WTC11 (cell line): ENCODE measurements around the gene C1QC.

ENCODE experiments used
- AFF4 ChIP-seq: sonication (generic); formaldehyde crosslinking; IDR thresholded peaks from 2 replicates; pipeline ENCODE4 v1.8.1; 2023; ENCODE audit warnings: mild to moderate bottlenecking, missing genetic modification reagents, borderline replicate concordance
- ATF3 ChIP-seq: sonication (generic); formaldehyde crosslinking; conservative IDR thresholded peaks from 2 replicates; pipeline ENCODE4 v1.8.1; 2022; ENCODE audit warnings: mild to moderate bottlenecking, missing genetic modification reagents
- JUN ChIP-seq: sonication (generic); formaldehyde crosslinking; IDR thresholded peaks from 2 replicates; pipeline ENCODE4 v1.8.0; 2023; ENCODE audit warnings: mild to moderate bottlenecking, missing genetic modification reagents
- SP1 ChIP-seq: sonication (generic); formaldehyde crosslinking; conservative IDR thresholded peaks from 2 replicates; pipeline ENCODE4 v1.8.1; 2022; ENCODE audit warnings: missing genetic modification reagents
- ZNF121 ChIP-seq: sonication (generic); formaldehyde crosslinking; IDR thresholded peaks from 2 replicates; pipeline ENCODE4 v1.8.0; 2023; ENCODE audit warnings: missing genetic modification reagents
- TF ChIP-seq, protein P1 (sequence below): fragments of 200-600 bp; IDR thresholded peaks from 2 replicates; pipeline ENCODE4 v1.8.0; 2022; ENCODE audit warnings: antibody characterized with exemption

- TF ChIP-seq, protein P1, sequence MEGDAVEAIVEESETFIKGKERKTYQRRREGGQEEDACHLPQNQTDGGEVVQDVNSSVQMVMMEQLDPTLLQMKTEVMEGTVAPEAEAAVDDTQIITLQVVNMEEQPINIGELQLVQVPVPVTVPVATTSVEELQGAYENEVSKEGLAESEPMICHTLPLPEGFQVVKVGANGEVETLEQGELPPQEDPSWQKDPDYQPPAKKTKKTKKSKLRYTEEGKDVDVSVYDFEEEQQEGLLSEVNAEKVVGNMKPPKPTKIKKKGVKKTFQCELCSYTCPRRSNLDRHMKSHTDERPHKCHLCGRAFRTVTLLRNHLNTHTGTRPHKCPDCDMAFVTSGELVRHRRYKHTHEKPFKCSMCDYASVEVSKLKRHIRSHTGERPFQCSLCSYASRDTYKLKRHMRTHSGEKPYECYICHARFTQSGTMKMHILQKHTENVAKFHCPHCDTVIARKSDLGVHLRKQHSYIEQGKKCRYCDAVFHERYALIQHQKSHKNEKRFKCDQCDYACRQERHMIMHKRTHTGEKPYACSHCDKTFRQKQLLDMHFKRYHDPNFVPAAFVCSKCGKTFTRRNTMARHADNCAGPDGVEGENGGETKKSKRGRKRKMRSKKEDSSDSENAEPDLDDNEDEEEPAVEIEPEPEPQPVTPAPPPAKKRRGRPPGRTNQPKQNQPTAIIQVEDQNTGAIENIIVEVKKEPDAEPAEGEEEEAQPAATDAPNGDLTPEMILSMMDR, result no peak
- TF ChIP-seq ZNF121 (CRISPR knock-in tag) (no peak), ATF3 (no peak), SP1 (CRISPR knock-in tag) (no peak), JUN (CRISPR knock-in tag) (no peak), AFF4 (CRISPR knock-in tag) (no peak)
Measured at GRCh38 chr1:22616571-22616970, 26.9 kb upstream of the C1QC start.
